Suppressor macrophage (primary cell): ENCODE data around the gene DAP3.
"Not testable (repeated sequence)": the region's sequence is repeated elsewhere in the genome, so short reads cannot be mapped to it uniquely, and the experiment has no call there.

ENCODE experiments used
- DNase-seq, 4 experiments: peaks; one replicate each; pipeline ENCODE4 v3.0.0-alpha.2; 2020 to 2022

DAP3 gene

GRCh38 chr1:155719703-155720102 is 30.8 kb downstream of the DAP3 start:
- no peak for DNase-seq

- DNase-seq = no peak
These were observed 36.3 kb downstream of the DAP3 start for GRCh38 chr1:155725142-155725541.

GRCh38 chr1:155729031-155729898 is 40.4 kb downstream of the DAP3 start:
- DNase-seq = peak; percentile 68 to 74 (median 70)

GRCh38 chr1:155740995-155741394 is 52.1 kb downstream of the DAP3 start:
- no peak for DNase-seq

- DNase-seq = no peak
These were observed 53.0 kb downstream of the DAP3 start for GRCh38 chr1:155741908-155742307.

GRCh38 chr1:155744711-155745283 is 55.9 kb downstream of the DAP3 start:
- DNase-seq = peak in 1 of 4 experiments; percentile 2

- peak; percentile 98 to 100 (median 99) for DNase-seq
These were observed 56.7 kb downstream of the DAP3 start for GRCh38 chr1:155745284-155746228.

- DNase-seq = not testable (repeated sequence)
These were observed 58.7 kb downstream of the DAP3 start for GRCh38 chr1:155747586-155747985.

- not testable (repeated sequence) for DNase-seq
These were observed 59.2 kb downstream of the DAP3 start for GRCh38 chr1:155748141-155748540.

GRCh38 chr1:155759017-155759416 is 70.1 kb downstream of the DAP3 start:
- not testable (repeated sequence) for DNase-seq

GRCh38 chr1:155759966-155760630 is 71.2 kb downstream of the DAP3 start:
- DNase-seq = no peak

- DNase-seq = no peak
These were observed 72.0 kb downstream of the DAP3 start for GRCh38 chr1:155760751-155761475.

GRCh38 chr1:155761736-155762405 is 73.0 kb downstream of the DAP3 start:
- no peak for DNase-seq

GRCh38 chr1:155763090-155763815 is 74.4 kb downstream of the DAP3 start:
- peak; percentile 28 to 74 (median 62) for DNase-seq

GRCh38 chr1:155763989-155764388 is 75.1 kb downstream of the DAP3 start:
- peak in 3 of 4 experiments; percentile 17 to 22 (median 19) for DNase-seq

GRCh38 chr1:155767399-155767989 is 78.6 kb downstream of the DAP3 start:
- DNase-seq = not testable (repeated sequence)

- no peak for DNase-seq
These were observed 80.4 kb downstream of the DAP3 start for GRCh38 chr1:155769257-155769656.

GRCh38 chr1:155773221-155773620 is 84.3 kb downstream of the DAP3 start:
- no peak for DNase-seq

GRCh38 chr1:155776414-155776813 is 87.5 kb downstream of the DAP3 start:
- peak; percentile 5 to 62 (median 34) for DNase-seq

- DNase-seq = no peak
These were observed 88.7 kb downstream of the DAP3 start for GRCh38 chr1:155777582-155777981.
